PC-9 (cell line): ENCODE data around the gene ABAT. TPM values are rescaled to one million over a fixed set of nuclear protein-coding genes. Genes with fewer than 3 reads are reported as not detected.

ENCODE experiments used
- BruUV-seq: library from RNA; stranded (reverse); fragments of 400-500 nt; replicated peaks from 2 replicates; lab custom pipeline; 2021; lab: Mats Ljungman, UMichigan
- CTCF ChIA-PET: fragments of 300-600 bp; sonication (Branson Sonifier 250); formaldehyde crosslinking; loops from one replicate; lab custom pipeline; 2022; ENCODE audit warnings: antibody characterized with exemption; lab: Charles Lee
- POLR2A ChIA-PET: fragments of 300-600 bp; sonication (Branson Sonifier 250); formaldehyde crosslinking; loops from one replicate; lab custom pipeline; 2022; ENCODE audit warnings: antibody characterized with exemption; ENCODE audit not compliant: unreplicated experiment; lab: Charles Lee
- DNase-seq, 2 experiments: peaks; one replicate each; pipeline versions ENCODE4 v3.0.0 to v3.0.0-alpha.2; 2015 to 2022; ENCODE audit warnings: mixed read lengths in 1 of 2
- H2AFZ ChIP-seq: fragments of 200-600 bp; sonication (generic); 2 replicates; pipeline ENCODE4 v1.8.1; 2017; ENCODE audit warnings: antibody characterized with exemption
- H3F3A ChIP-seq: fragments of 200-600 bp; sonication (generic); 2 replicates; pipeline ENCODE4 v1.8.1; 2017; ENCODE audit warnings: antibody characterized with exemption, mild to moderate bottlenecking, low read depth; ENCODE audit not compliant: insufficient read depth
- H3K27ac ChIP-seq: fragments of 200-600 bp; sonication (generic); 2 replicates; pipeline ENCODE4 v1.6.1; 2016; ENCODE audit warnings: mixed run types
- H3K27me3 ChIP-seq: fragments of 200-600 bp; sonication (generic); 2 replicates; pipeline ENCODE4 v1.6.1; 2016; ENCODE audit warnings: low read depth, mixed run types; ENCODE audit not compliant: insufficient read depth
- H3K36me3 ChIP-seq: fragments of 200-600 bp; sonication (generic); 2 replicates; pipeline ENCODE4 v1.6.1; 2016; ENCODE audit warnings: low read depth, mixed run types
- H3K4me1 ChIP-seq: fragments of 200-600 bp; sonication (generic); replicated peaks from 2 replicates; pipeline ENCODE4 v1.6.1; 2016; ENCODE audit warnings: mixed run types; ENCODE audit not compliant: insufficient read depth
- H3K4me2 ChIP-seq: fragments of 200-600 bp; sonication (generic); 2 replicates; pipeline ENCODE4 v1.6.1; 2017; ENCODE audit warnings: mixed run types
- H3K4me3 ChIP-seq: fragments of 200-600 bp; sonication (generic); 2 replicates; pipeline ENCODE4 v1.6.1; 2016; ENCODE audit warnings: mixed run types
- H3K79me2 ChIP-seq: fragments of 200-600 bp; sonication (generic); 2 replicates; pipeline ENCODE4 v1.6.1; 2017; ENCODE audit warnings: low read depth, mixed run types
- H3K9me2 ChIP-seq: fragments of 200-600 bp; sonication (generic); 2 replicates; pipeline ENCODE4 v1.8.1; 2017; ENCODE audit warnings: mild to moderate bottlenecking; ENCODE audit not compliant: insufficient read depth
- H3K9me3 ChIP-seq: fragments of 200-600 bp; sonication (generic); 2 replicates; pipeline ENCODE4 v1.8.1; 2016; ENCODE audit warnings: low read depth; ENCODE audit not compliant: insufficient read depth
- H4K20me1 ChIP-seq: fragments of 200-600 bp; sonication (generic); 2 replicates; pipeline ENCODE4 v1.8.1; 2017; ENCODE audit not compliant: insufficient read depth
- EZH2 ChIP-seq: fragments of 200-600 bp; sonication (generic); IDR thresholded peaks from 2 replicates; pipeline ENCODE4 v1.8.0; 2017; ENCODE audit warnings: antibody characterized with exemption, low read depth
- intact Hi-C: fragments of 100-400 bp; cut with micrococcal nuclease; formaldehyde crosslinking; loops from one replicate; pipeline ENCODE4 v1.10.0; 2022; ENCODE audit not compliant: unreplicated experiment
- total RNA-seq: library from RNA; stranded (reverse); gene quantifications from 2 replicates; pipeline ENCODE4 v1.2.3, GENCODE V29; 2021
- TF ChIP-seq, protein P1 (sequence below): fragments of 200-600 bp; sonication (generic); conservative IDR thresholded peaks from 2 replicates; pipeline ENCODE4 v1.6.1; 2017; ENCODE audit warnings: mixed run types, antibody characterized with exemption, mild to moderate bottlenecking, moderate library complexity

The ABAT gene
- total RNA-seq, 1 experiment from 2014 or later: 12.9 TPM

GRCh38 chr16:8647721-8648318 is 26.6 kb upstream of the ABAT start:
- H3K27ac ChIP-seq: no peak overlapping the region
- H3K27me3 ChIP-seq: no peaks in the 10 kb centered on the region
- no peak overlapping the region for H3K4me3 ChIP-seq
- no peak overlapping the region for H2AFZ ChIP-seq
- ChIA-PET POLR2A (interaction anchor here (0.6 kb wide), 1 partner anchor 280 kb away, joined by 4 read pairs; no protein-coding TSS in a partner anchor), CTCF (no interaction called here)
- TF ChIP-seq EZH2: no peak
- TF ChIP-seq, protein P1, sequence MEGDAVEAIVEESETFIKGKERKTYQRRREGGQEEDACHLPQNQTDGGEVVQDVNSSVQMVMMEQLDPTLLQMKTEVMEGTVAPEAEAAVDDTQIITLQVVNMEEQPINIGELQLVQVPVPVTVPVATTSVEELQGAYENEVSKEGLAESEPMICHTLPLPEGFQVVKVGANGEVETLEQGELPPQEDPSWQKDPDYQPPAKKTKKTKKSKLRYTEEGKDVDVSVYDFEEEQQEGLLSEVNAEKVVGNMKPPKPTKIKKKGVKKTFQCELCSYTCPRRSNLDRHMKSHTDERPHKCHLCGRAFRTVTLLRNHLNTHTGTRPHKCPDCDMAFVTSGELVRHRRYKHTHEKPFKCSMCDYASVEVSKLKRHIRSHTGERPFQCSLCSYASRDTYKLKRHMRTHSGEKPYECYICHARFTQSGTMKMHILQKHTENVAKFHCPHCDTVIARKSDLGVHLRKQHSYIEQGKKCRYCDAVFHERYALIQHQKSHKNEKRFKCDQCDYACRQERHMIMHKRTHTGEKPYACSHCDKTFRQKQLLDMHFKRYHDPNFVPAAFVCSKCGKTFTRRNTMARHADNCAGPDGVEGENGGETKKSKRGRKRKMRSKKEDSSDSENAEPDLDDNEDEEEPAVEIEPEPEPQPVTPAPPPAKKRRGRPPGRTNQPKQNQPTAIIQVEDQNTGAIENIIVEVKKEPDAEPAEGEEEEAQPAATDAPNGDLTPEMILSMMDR: no peak
- H4K20me1 ChIP-seq: no peaks in the 10 kb centered on the region
- H3K9me3 ChIP-seq: no peaks in the 10 kb centered on the region
- intact Hi-C loops: no loop called here
- DNase-seq: no peak
- no peaks in the 10 kb centered on the region for H3K9me2 ChIP-seq
- BruUV-seq: no TSS peak
- H3K4me1 ChIP-seq: no peaks in the 10 kb centered on the region
- H3K79me2 ChIP-seq: no peaks in the 10 kb centered on the region
- no peak overlapping the region for H3K4me2 ChIP-seq
- H3K36me3 ChIP-seq: peaks cover 12% of the 10 kb centered on the region; the same call in 1 of the 2 replicates
- no peaks in the 10 kb centered on the region for H3F3A ChIP-seq

GRCh38 chr16:8648877-8649276 is 25.5 kb upstream of the ABAT start:
- no peaks in the 10 kb centered on the region for H3K9me3 ChIP-seq
- H3K27ac ChIP-seq: no peak overlapping the region
- intact Hi-C loops: no loop called here
- CTCF ChIA-PET: interaction anchor here (0.6 kb wide), 1 partner anchor 28 kb away, joined by 3 read pairs; no protein-coding TSS in a partner anchor
- H3K36me3 ChIP-seq: peaks cover 6% of the 10 kb centered on the region; the same call in 1 of the 2 replicates
- POLR2A ChIA-PET: no interaction called here
- no peaks in the 10 kb centered on the region for H3K9me2 ChIP-seq
- H3K4me3 ChIP-seq: no peak overlapping the region
- TF ChIP-seq EZH2: no peak
- TF ChIP-seq, protein P1: no peak
- no TSS peak for BruUV-seq
- no peaks in the 10 kb centered on the region for H3K4me1 ChIP-seq
- H3F3A ChIP-seq: no peaks in the 10 kb centered on the region
- DNase-seq: no peak
- H2AFZ ChIP-seq: no peak overlapping the region
- H3K27me3 ChIP-seq: no peaks in the 10 kb centered on the region
- H3K79me2 ChIP-seq: no peaks in the 10 kb centered on the region
- no peaks in the 10 kb centered on the region for H4K20me1 ChIP-seq
- H3K4me2 ChIP-seq: no peak overlapping the region

DNA sequence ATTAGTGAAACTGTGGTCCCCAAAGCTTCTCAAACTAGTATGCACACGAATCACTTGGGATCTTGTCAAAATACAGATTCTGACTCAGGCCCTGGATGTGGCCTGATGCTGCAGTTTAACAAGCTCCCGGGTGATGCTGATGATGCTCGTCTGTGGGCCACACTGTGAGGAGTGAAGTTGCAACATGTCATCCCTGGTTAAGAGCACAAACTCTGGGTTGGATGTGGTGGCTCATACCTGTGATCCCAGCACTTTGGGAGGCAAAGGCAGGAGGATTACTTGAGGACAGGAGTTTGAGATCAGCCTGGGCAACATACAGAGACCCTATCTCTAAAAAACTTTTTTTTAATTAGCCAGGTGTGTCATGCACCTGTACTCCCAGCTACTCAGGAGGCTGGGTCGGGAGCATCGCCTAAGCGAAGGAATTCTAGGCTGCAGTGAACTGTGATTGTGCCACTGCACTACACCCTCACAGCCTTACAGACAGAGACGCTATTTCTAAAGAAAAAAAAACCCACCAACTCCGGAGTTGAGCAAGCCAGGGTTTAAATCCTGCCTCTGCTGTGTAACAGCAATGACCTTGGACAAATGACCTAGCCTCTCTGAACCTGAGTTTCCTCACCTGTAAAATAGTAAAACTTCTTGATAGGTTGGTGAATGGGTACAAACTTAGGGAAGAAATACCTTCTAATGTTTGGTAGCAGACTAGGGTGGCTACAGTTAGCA is 24.4 kb upstream of the ABAT start:
- Histone ChIP-seq H3K4me2 (no peak overlapping the region), H3F3A (no peaks in the 10 kb centered on the region), H3K79me2 (no peaks in the 10 kb centered on the region), H3K9me3 (no peaks in the 10 kb centered on the region), H3K9me2 (no peaks in the 10 kb centered on the region), H3K4me1 (no peaks in the 10 kb centered on the region), H3K4me3 (no peak overlapping the region), H2AFZ (no peak overlapping the region), H3K36me3 (no peaks in the 10 kb centered on the region), H3K27me3 (no peaks in the 10 kb centered on the region), H3K27ac (no peak overlapping the region), H4K20me1 (no peaks in the 10 kb centered on the region)
- no peak for DNase-seq
- TSS peak; percentile 11 for BruUV-seq
- intact Hi-C loops: no loop called here
- ChIA-PET POLR2A (no interaction called here), CTCF (no interaction called here)
- TF ChIP-seq EZH2: no peak
